Measurements from ENCODE around the gene RNF166.

- no peak for TF ChIP-seq CTCF (IDR thresholded peaks at IDR 0.05)
- TF ChIP-seq TCF7L2 (IDR thresholded peaks at IDR 0.05; ENCODE audit: low read depth, low read length): no peak
Measured at GRCh38 chr16:88657371-88657770, 48.8 kb downstream of the RNF166 start.
